Smooth muscle cell of the brain vasculature (primary cell): Measurements from ENCODE around the gene IDH3G.

Experiments
- DNase-seq: peaks from one replicate; pipeline ENCODE4 v3.0.0-alpha.2; 2012; ENCODE audit warnings: low read depth, low spot score

IDH3G gene

GRCh38 chrX:153791104-153791852, 2.9 kb downstream of the IDH3G start:
- no peak for DNase-seq

DNA sequence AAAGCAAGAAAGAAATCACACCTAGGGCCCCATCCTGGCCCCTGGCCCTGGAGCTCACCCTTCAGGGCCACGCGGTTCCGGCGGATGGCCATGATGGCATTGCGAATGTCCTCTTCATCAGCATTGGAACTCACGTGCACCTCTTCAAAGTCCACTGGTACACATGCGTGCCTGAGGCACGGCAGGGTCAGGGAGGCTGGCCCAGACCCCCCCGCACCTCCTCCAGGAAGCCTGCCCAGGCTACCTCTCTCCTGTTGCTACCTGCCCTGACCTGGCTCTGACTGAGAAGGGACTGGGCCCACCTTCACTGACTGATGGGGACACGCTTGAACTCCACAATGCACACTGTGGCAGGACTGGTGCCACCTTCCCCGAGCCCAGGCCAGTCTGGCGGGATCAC, 4.5 kb downstream of the IDH3G start:
- no peak for DNase-seq

- DNase-seq = no peak
Measured at GRCh38 chrX:153786669-153787068, 7.5 kb downstream of the IDH3G start.

DNA sequence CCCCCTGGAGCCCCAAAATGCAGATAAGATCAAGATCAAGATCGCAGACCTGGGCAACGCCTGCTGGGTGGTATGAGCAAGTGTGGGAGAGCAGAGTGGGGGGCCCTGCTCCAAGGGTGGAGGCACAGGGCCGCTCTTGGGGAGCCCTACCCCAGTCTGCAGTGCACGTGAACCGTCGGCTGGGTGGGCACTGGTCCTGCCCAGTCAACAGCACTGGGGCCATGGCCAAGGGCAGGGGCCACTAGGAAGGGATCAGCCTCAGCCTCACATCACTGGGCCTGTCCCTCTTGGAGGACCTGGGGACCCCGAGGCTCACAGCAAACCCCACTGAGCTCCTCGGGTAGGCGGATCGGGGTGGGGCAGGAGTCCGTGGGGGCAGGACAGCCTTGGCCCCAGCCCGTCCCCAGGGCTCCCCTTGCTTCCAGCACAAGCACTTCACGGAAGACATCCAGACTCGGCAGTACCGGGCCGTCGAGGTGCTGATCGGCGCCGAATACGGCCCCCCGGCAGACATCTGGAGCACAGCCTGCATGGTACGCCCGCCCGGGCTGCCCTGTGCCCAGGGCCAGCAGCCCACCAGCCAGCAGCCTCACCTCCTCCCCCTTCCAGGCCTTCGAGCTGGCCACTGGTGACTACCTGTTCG, 9.7 kb downstream of the IDH3G start:
- DNase-seq = no peak

DNA sequence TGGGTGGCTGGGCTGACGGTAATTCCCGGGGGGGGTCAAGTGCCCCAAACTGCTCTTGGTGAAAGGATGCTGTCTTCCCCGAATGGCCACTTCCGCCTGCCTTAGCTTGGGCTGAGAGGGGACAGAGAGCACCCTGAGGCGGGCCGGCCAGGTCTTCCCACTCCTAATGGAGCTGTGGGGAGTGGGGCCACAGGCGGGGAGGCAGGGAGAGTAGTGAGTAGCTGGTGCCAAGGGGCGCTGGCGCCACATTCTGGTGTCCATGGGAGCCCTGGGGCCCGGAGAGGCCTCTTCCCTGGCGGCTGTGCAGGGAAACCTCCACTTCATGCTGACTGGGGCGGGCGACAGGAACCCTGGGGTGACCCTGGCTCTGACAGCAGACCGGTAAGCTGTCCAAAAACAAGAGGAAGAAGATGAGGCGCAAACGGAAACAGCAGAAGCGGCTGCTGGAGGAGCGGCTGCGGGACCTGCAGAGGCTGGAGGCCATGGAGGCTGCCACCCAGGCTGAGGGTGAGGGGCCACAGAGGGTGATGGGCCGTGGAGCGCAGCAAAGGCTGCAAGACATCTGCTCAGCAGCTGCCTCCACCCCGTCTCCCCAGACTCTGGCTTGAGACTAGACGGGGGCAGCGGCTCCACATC, 10.7 kb downstream of the IDH3G start:
- DNase-seq = no peak

DNA sequence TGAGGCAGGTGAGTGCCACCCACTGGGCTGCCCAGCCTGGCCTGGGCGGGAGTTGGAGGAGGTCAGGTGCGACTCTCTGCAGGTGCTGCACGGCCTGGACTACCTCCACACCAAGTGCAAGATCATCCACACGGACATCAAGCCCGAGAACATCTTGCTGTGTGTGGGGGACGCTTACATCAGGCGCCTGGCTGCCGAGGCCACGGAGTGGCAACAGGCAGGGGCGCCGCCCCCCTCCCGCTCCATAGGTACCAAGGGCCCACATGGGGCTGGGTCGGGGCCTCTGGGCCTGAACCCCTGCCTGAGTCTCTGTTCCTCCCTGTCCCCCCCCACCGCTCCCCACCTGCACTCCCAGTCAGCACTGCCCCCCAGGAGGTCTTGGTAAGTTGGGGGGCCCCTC, 11.3 kb downstream of the IDH3G start:
- DNase-seq = no peak

DNA sequence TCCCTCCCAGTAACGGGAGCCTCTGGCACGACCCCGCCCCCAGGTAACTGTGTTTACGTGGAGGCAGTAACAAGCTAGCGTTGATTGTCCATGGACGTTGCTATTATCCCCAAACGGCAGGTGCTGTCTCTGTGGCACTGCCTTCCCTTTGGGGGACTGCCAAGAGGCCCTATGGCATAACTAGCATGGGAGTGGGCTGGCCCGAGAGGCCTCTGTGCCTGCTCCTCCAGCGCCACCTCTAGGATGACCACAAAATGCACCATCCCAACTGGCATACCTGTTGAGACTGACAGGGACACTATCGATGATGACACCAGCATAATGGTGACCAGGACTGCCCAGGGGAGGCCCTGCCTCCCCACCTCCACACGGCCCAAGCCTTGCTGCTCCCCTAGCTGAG, 11.9 kb downstream of the IDH3G start:
- DNase-seq = no peak

DNA sequence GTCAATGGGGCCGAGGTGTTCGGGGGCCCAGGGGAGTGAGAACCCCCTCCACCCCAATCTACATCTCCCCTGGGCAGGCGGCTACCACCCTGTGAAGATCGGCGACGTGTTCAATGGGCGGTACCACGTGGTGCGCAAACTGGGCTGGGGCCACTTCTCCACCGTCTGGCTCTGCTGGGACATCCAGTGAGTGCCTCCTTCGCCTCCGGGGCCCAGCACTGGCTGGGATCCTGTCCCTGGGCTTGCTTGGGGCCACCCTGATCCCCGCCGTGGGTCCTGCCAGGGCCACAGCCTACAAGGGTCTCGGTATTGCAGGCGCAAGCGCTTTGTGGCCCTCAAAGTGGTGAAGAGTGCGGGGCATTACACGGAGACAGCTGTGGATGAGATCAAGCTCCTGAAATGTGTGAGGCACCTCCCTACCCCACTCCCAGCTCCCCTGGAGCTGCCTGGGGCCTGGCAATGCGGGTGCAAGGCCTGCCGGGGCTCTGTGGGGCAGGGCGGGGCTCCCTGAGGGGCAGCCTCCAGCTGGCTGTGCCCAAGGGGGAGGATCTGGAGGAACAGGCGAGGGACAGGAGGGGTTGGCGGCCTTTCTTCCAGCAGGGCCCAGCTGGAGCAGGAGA, 12.6 kb downstream of the IDH3G start:
- DNase-seq = no peak

DNA sequence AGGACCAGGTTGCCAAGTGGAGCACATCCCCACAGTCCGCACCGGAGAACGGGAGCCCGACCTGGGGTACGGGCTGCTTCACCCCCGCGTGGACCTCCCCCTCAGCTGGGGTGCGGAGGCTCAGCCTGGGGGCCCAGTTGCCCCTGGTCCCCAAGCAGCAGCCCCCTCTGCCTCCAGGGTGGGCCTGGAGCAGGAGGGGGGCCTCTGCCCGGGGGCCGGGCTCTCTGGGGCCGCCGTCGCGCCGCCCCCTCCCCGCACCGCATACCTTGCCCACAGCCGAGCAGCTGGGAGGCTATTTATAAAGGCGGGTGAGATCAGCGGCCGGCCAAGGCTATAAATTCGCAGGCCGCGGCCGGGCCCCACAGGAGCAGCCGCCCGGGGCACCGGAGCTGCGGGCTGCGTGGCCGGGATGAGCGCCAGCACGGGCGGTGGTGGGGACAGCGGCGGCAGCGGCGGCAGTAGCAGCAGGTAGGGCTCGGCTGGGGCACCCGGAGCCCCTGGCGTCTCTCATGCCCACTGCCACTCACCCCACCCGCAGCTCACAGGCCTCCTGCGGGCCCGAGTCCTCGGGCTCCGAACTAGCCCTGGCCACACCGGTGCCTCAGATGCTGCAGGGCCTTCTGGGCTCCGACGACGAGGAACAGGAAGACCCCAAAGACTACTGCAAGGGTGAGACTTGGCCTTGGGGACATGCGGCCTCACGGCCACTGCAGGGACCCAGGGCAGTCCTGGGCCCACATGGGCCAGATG, 13.3 kb downstream of the IDH3G start, which contains the start of gene SRPK3:
Gene SRPK3 (plus strand): TSS at position 364 of the 750 bp plus-strand sequence. CDS start 46 bp downstream, at position 410.
- DNase-seq = no peak

DNA sequence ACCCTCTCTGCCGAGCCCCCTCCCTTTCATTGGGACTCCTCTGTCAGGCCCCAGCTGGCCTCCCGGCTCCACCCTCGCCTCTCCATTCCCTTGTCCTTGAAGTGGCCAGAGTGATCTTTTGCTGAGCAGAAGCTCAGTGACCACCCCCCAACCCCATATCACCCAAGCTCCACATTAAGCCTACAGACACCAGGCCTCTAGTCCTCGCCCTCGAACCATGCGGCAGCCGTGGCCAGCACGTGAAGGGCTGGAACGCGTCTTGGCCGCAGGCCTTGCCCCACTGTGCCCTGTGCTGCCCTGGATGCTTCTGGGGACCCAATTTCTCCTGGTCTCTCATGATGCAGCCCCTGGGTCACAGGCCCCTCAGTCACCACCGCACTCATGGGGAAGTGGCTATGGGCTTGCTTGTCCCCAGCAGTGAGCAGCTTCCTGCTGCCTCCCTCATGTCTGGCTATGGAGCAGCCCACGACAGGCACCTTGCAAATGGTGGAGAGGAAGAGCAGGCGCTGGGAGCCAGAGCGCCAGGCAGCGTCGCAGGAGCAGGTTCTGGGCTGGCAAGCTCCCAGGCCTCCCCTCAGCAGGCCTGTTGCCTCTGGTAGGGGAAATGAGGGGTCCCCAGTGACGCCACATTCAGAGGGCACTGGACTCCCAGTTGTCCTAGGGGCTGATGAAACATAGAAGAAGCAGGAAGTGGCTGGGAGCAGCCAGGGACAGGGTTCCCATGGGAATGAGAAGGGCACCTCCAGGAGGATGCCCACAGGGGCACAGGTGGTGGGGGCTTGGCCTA, 14.1 kb downstream of the IDH3G start:
- DNase-seq = no peak

- DNase-seq = no peak
Measured at GRCh38 chrX:153778684-153779101, 15.5 kb downstream of the IDH3G start.

DNA sequence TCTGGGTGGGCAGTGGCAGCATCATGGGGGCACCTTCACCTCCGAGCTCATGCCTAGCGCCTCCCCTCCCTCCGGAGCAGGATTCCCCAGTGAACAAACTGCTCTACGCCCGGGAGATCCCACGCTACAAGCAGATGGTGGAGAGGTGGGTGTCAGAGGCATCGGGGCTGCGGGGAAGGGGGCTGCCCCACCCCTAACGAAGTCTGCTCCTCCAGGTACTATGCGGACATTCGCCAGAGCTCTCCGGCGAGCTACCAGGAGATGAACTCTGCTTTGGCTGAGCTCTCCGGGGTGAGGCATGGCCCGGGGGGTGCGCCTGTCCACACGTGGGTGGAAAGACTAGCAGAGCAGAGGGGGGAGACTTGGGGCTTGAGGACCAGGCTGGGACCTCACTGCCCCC, 16.0 kb downstream of the IDH3G start:
- no peak for DNase-seq

- DNase-seq = no peak
Measured at GRCh38 chrX:153777261-153778090, 16.7 kb downstream of the IDH3G start.

GRCh38 chrX:153776611-153777045, 17.5 kb downstream of the IDH3G start:
- DNase-seq = no peak

GRCh38 chrX:153776120-153776599, 18.0 kb downstream of the IDH3G start:
- DNase-seq = no peak

- no peak for DNase-seq
Measured at GRCh38 chrX:153775293-153776119, 18.7 kb downstream of the IDH3G start.

GRCh38 chrX:153774576-153775292, 19.4 kb downstream of the IDH3G start:
- no peak for DNase-seq
